K562 (cell line): Measurements from ENCODE around the gene DCAF11. TPM values are rescaled to one million over a fixed set of nuclear protein-coding genes. Genes with fewer than 3 reads are reported as not detected.

Source experiments
- polyA plus RNA-seq, 8 experiments: library from polyadenylated mRNA; depleted of rRNA in 4 of 8; stranded (reverse) in 5 of 8; unstranded in 3 of 8; fragments of >200 nt; fragmentation: Nextera tagmentation in 2 of 8; fragmentation: Illumina TruSeq in 1 of 8; extraction: Ambion mirVana in 2 of 8; extraction: Trizol in 1 of 8; gene quantifications; 2 replicates each; pipeline versions ENCODE4 v1.2.1 to v1.2.3, GENCODE V29; 2011 to 2014; ENCODE audit warnings: inconsistent platforms in 1 of 8, missing spikeins in 1 of 8
- total RNA-seq, 7 experiments: library from RNA; depleted of rRNA in 6 of 7; stranded (reverse); fragments of >200 nt in 6 of 7; fragmentation: Illumina TruSeq in 2 of 7; extraction: Trizol in 2 of 7; gene quantifications; 2 replicates each; pipeline versions ENCODE4 v1.2.1 to v1.2.3, GENCODE V29; 2011 to 2021; ENCODE audit warnings: low replicate concordance in 1 of 7
- TF ChIP-seq, protein P1 (sequence below), 2 experiments: fragments of 450-650 bp in 1 of 2; sonication (generic) in 1 of 2; formaldehyde crosslinking in 1 of 2; IDR thresholded peaks; 2 replicates each; pipeline versions ENCODE4 v1.7.1 to v1.9.0; 2016 to 2022; ENCODE audit warnings: inconsistent platforms in 1 of 2, mild to moderate bottlenecking in 1 of 2, missing genetic modification reagents in 1 of 2

DCAF11 gene
- total and polyA plus RNA-seq, 9 of the 15 experiments (the other 6 are each of a cell fraction or from before 2014, with no cell fraction given), result 8.5 to 46.2 (median 36.4) TPM

DNA sequence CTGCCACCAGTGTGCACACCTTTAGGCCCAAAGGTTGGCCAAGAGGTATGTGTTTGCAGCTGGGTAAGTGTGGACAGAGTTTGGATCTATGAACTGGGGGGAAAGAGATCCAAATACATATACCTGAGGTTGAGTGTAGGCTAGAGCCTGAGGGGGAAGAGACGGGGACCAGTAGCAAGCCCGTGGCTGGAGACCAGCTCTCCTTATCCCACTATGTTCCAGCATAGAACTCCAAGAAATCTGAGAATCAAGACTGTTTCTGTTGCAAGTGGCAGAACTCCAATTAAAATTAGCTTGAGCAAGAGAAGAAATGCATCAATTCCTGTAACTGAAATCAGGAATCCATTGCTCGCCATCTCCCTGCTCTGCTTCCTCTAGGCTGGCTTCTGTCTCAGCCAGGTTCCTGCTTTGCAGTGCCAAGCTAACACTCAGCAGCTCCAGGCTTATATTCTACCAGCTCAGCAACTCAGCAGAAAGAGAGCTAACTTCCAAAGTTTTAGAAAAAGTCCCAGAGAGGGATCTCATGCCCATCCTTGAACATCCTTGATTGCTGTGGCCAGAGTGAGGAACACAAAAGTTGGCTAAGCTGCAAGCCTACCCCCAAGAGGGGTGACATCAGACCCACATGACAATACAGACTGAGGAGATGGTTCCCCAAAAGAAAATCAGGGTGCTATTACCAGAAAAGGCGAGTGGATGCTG, 21.9 kb upstream of the DCAF11 start (continued):
- TF ChIP-seq, protein P1, sequence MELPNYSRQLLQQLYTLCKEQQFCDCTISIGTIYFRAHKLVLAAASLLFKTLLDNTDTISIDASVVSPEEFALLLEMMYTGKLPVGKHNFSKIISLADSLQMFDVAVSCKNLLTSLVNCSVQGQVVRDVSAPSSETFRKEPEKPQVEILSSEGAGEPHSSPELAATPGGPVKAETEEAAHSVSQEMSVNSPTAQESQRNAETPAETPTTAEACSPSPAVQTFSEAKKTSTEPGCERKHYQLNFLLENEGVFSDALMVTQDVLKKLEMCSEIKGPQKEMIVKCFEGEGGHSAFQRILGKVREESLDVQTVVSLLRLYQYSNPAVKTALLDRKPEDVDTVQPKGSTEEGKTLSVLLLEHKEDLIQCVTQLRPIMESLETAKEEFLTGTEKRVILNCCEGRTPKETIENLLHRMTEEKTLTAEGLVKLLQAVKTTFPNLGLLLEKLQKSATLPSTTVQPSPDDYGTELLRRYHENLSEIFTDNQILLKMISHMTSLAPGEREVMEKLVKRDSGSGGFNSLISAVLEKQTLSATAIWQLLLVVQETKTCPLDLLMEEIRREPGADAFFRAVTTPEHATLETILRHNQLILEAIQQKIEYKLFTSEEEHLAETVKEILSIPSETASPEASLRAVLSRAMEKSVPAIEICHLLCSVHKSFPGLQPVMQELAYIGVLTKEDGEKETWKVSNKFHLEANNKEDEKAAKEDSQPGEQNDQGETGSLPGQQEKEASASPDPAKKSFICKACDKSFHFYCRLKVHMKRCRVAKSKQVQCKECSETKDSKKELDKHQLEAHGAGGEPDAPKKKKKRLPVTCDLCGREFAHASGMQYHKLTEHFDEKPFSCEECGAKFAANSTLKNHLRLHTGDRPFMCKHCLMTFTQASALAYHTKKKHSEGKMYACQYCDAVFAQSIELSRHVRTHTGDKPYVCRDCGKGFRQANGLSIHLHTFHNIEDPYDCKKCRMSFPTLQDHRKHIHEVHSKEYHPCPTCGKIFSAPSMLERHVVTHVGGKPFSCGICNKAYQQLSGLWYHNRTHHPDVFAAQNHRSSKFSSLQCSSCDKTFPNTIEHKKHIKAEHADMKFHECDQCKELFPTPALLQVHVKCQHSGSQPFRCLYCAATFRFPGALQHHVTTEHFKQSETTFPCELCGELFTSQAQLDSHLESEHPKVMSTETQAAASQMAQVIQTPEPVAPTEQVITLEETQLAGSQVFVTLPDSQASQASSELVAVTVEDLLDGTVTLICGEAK (IDR thresholded peaks at IDR 0.05), result no peak
- TF ChIP-seq, protein P1 (CRISPR knock-in tag; IDR thresholded peaks at IDR 0.05), result no peak
